Measurements from ENCODE around the gene INTS1.

DNA sequence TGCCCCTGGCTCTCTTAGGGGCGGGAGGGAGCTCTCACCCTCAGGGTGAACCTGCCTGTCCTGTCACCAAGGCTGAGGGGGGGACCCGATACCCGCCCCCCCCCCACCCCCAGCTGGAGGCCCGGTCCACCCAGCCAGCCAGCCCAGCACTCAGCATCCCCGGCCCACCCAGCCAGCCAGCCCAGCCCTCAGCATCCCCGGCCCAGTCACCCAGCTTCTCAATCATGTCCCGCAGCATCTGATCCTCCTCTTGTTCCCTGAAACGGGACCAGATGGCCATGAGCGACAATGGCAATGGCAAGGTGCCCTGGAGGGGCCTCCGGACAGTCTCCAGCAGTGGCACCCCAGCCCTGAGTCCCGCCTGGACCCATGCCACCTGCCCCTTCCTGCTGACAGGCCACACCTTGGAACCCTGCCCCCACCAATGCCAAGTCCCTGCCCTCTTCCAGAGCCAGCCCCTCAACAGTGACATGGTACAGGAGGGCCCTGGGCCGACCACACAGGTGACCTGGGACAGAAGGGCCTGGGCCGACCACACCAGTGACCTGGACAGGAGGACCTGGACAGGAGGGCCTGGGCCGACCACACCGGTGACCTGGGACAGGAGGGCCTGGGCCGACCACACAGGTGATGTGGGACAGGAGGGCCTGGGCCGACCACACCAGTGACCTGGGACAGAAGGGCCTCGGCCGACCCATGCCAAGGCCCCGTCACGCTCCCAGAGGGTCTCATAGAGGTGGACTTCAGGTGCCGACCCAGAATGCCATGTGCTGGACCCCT is 69.1 kb downstream of the INTS1 start:
- no peak for TF ChIP-seq POLR2A (IDR thresholded peaks at IDR 0.05)
- TF ChIP-seq, protein P1, sequence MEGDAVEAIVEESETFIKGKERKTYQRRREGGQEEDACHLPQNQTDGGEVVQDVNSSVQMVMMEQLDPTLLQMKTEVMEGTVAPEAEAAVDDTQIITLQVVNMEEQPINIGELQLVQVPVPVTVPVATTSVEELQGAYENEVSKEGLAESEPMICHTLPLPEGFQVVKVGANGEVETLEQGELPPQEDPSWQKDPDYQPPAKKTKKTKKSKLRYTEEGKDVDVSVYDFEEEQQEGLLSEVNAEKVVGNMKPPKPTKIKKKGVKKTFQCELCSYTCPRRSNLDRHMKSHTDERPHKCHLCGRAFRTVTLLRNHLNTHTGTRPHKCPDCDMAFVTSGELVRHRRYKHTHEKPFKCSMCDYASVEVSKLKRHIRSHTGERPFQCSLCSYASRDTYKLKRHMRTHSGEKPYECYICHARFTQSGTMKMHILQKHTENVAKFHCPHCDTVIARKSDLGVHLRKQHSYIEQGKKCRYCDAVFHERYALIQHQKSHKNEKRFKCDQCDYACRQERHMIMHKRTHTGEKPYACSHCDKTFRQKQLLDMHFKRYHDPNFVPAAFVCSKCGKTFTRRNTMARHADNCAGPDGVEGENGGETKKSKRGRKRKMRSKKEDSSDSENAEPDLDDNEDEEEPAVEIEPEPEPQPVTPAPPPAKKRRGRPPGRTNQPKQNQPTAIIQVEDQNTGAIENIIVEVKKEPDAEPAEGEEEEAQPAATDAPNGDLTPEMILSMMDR (IDR thresholded peaks at IDR 0.05): no peak
